Endodermal cell (in vitro differentiated cells): ENCODE measurements around the gene BMP8B. TPM values are rescaled to one million over a fixed set of nuclear protein-coding genes. Genes with fewer than 3 reads are reported as not detected.

Experiments used
- DNase-seq: peaks from one replicate; pipeline ENCODE4 v3.0.0-alpha.2; 2017
- H3K27ac ChIP-seq: 2 replicates; pipeline ENCODE4 v1.5.1; 2013; ENCODE audit warnings: mild to moderate bottlenecking, low read depth, low read length, moderate library complexity
- H3K27me3 ChIP-seq: 2 replicates; pipeline ENCODE4 v1.6.1; 2013; ENCODE audit warnings: mild to moderate bottlenecking, low read length, moderate library complexity; ENCODE audit not compliant: insufficient read depth, control insufficient read depth, poor library complexity, severe bottlenecking
- H3K36me3 ChIP-seq: 2 replicates; pipeline ENCODE4 v1.7.0; 2013; ENCODE audit warnings: mild to moderate bottlenecking, low read length, moderate library complexity; ENCODE audit not compliant: control insufficient read depth, insufficient read depth
- H3K4me1 ChIP-seq: one replicate; pipeline ENCODE4 v1.7.0; 2013; ENCODE audit warnings: low read length; ENCODE audit not compliant: control insufficient read depth, insufficient read depth
- H3K4me3 ChIP-seq: 2 replicates; pipeline ENCODE4 v1.5.1; 2013; ENCODE audit warnings: mild to moderate bottlenecking, low read length, moderate library complexity
- H3K9ac ChIP-seq: 2 replicates; pipeline ENCODE4 v1.6.1; 2013; ENCODE audit warnings: mild to moderate bottlenecking, low read length, moderate library complexity; ENCODE audit not compliant: poor library complexity, severe bottlenecking; ENCODE audit errors: extremely low read depth
- H3K9me3 ChIP-seq: 2 replicates; pipeline ENCODE4 v1.6.1; 2013; ENCODE audit warnings: mild to moderate bottlenecking, low read length, moderate library complexity; ENCODE audit not compliant: control insufficient read depth
- H3K27ac Mint-ChIP-seq: 2 replicates; pipeline ENCODE4 v1.8.0; 2020; ENCODE audit warnings: mixed read lengths
- H3K27me3 Mint-ChIP-seq: 2 replicates; pipeline ENCODE4 v1.8.0; 2021; ENCODE audit warnings: mild to moderate bottlenecking, mixed read lengths; ENCODE audit not compliant: insufficient read depth
- H3K36me3 Mint-ChIP-seq: 2 replicates; pipeline ENCODE4 v1.8.0; 2020; ENCODE audit warnings: low read depth, mixed read lengths
- H3K4me1 Mint-ChIP-seq: 2 replicates; pipeline ENCODE4 v1.8.0; 2020; ENCODE audit warnings: mixed read lengths
- H3K4me3 Mint-ChIP-seq: 2 replicates; pipeline ENCODE4 v1.8.0; 2020; ENCODE audit warnings: mild to moderate bottlenecking, moderate library complexity, mixed read lengths
- H3K9me3 Mint-ChIP-seq: 2 replicates; pipeline ENCODE4 v1.8.0; 2020; ENCODE audit warnings: mild to moderate bottlenecking, mixed read lengths
- WGBS, 2 experiments: methylation state at CpG; one replicate each; pipeline versions ENCODE4 v1.1.5 to v1.1.7; 2013; ENCODE audit warnings: missing lambda C conversion rate in 2 of 2, mixed read lengths in 1 of 2; ENCODE audit not compliant: insufficient coverage in 1 of 2, insufficient read length in 1 of 2; 5-methylcytosine and 5-hydroxymethylcytosine counted together
- total RNA-seq, 2 donors: library from RNA; stranded (reverse); fragmentation: NEBNext Ultra II Directional in 1 of 2; extraction: Animal tissue kit (Norgen Biotek cat#: 25700) in 1 of 2; gene quantifications; 2 replicates in 1 of 2; 3 replicates in 1 of 2; pipeline ENCODE4 v1.2.1, GENCODE V29; 2021
- TF ChIP-seq, protein P1 (sequence below): fragments of 200-600 bp; sonication (generic); conservative IDR thresholded peaks from 2 replicates; pipeline ENCODE4 v1.5.0; 2021; ENCODE audit warnings: antibody characterized with exemption, mild to moderate bottlenecking

The BMP8B gene
- total RNA-seq, 2 donors from 2014 or later: 0.13 to 0.29 TPM

- Histone ChIP-seq H3K27ac (no peak overlapping the region), H3K9ac (no peak overlapping the region), H3K36me3 (peaks cover 27% of the 10 kb centered on the region), H3K27me3 (no peaks in the 10 kb centered on the region), H3K9me3 (no peaks in the 10 kb centered on the region), H3K4me1 (peaks cover 14% of the 10 kb centered on the region), H3K4me3 (no peak overlapping the region)
- 96 to 100% methylated on average over 1 to 2 of the region's 2 CpGs for WGBS, 2 experiments
- Mint-ChIP-seq H3K4me1 (peaks cover 40% of the 10 kb centered on the region), H3K4me3 (no peak overlapping the region), H3K27me3 (no peaks in the 10 kb centered on the region), H3K9me3 (no peaks in the 10 kb centered on the region), H3K36me3 (peaks cover 21% of the 10 kb centered on the region), H3K27ac (no peak overlapping the region)
- TF ChIP-seq, protein P1, sequence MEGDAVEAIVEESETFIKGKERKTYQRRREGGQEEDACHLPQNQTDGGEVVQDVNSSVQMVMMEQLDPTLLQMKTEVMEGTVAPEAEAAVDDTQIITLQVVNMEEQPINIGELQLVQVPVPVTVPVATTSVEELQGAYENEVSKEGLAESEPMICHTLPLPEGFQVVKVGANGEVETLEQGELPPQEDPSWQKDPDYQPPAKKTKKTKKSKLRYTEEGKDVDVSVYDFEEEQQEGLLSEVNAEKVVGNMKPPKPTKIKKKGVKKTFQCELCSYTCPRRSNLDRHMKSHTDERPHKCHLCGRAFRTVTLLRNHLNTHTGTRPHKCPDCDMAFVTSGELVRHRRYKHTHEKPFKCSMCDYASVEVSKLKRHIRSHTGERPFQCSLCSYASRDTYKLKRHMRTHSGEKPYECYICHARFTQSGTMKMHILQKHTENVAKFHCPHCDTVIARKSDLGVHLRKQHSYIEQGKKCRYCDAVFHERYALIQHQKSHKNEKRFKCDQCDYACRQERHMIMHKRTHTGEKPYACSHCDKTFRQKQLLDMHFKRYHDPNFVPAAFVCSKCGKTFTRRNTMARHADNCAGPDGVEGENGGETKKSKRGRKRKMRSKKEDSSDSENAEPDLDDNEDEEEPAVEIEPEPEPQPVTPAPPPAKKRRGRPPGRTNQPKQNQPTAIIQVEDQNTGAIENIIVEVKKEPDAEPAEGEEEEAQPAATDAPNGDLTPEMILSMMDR: no peak
- DNase-seq: no peak
Measured at GRCh38 chr1:39835110-39835509, 46.4 kb upstream of the BMP8B start.

- 96 to 98% methylated on average over 3 to 8 of the region's 9 CpGs for WGBS, 2 experiments
- Mint-ChIP-seq H3K27ac (no peak overlapping the region), H3K36me3 (peaks cover 11% of the 10 kb centered on the region), H3K4me1 (peaks cover 45% of the 10 kb centered on the region), H3K27me3 (peaks cover 2% of the 10 kb centered on the region), H3K4me3 (no peak overlapping the region), H3K9me3 (no peaks in the 10 kb centered on the region)
- Histone ChIP-seq H3K27ac (no peak overlapping the region), H3K9me3 (no peaks in the 10 kb centered on the region), H3K9ac (no peak overlapping the region), H3K4me3 (no peak overlapping the region), H3K27me3 (no peaks in the 10 kb centered on the region), H3K36me3 (peaks cover 14% of the 10 kb centered on the region), H3K4me1 (peaks cover 14% of the 10 kb centered on the region)
- TF ChIP-seq, protein P1: no peak
- DNase-seq: no peak
Measured at GRCh38 chr1:39833621-39834385, 45.1 kb upstream of the BMP8B start.

- Histone ChIP-seq H3K4me1 (peaks cover 14% of the 10 kb centered on the region), H3K27ac (no peak overlapping the region), H3K9me3 (no peaks in the 10 kb centered on the region), H3K27me3 (no peaks in the 10 kb centered on the region), H3K36me3 (peaks cover 7% of the 10 kb centered on the region), H3K4me3 (no peak overlapping the region), H3K9ac (no peak overlapping the region)
- peaks cover 43% of the 10 kb centered on the region for H3K4me1 Mint-ChIP-seq
- no peak overlapping the region for H3K4me3 Mint-ChIP-seq
- H3K36me3 Mint-ChIP-seq: peaks cover 6% of the 10 kb centered on the region
- H3K9me3 Mint-ChIP-seq: no peaks in the 10 kb centered on the region
- DNase-seq: no peak
- 88 to 100% methylated on average over 1 to 2 of the region's 2 CpGs for WGBS, 2 experiments
- H3K27ac Mint-ChIP-seq: no peak overlapping the region
- TF ChIP-seq, protein P1: no peak
- H3K27me3 Mint-ChIP-seq: peaks cover 2% of the 10 kb centered on the region
Measured at GRCh38 chr1:39833121-39833520, 44.5 kb upstream of the BMP8B start.
